Esophagus squamous epithelium (tissue), 4 donors: ENCODE data around the gene SNRPF.

Experiments used
- CTCF ChIP-seq, 6 experiments: fragments of 450-650 bp in 4 of 6; fragments of 200-600 bp in 2 of 6; sonication (generic) in 2 of 6; IDR thresholded peaks; one replicate each; pipeline ENCODE4 v1.5.1; 2016 to 2019; ENCODE audit warnings: antibody characterized with exemption in 6 of 6, mild to moderate bottlenecking in 4 of 6, moderate library complexity in 4 of 6
- POLR2A ChIP-seq, 4 donors: fragments of 450-650 bp; IDR thresholded peaks; one replicate each; pipeline ENCODE4 v1.6.1; 2017; ENCODE audit warnings: antibody characterized with exemption in 4 of 4, mild to moderate bottlenecking in 4 of 4, moderate library complexity in 3 of 4

- TF ChIP-seq CTCF (IDR thresholded peaks at IDR 0.05) (no peak), POLR2A (IDR thresholded peaks at IDR 0.05) (no peak)
Observed at GRCh38 chr12:95882873-95883272, 24.1 kb downstream of the SNRPF start.
